Stimulated activated CD8-positive, alpha-beta memory T cell treated with anti-CD3 and anti-CD28 coated beads, Interleukin-2, amount 100 ng/mL, for 48 hours (primary cell): ENCODE measurements around the gene MLLT1.
A peak's percentile ranks its signal among the peaks of the same experiment; 100 is the strongest.

Experiments
- DNase-seq, 2 donors: peaks; one replicate each; pipeline ENCODE4 v3.0.0-alpha.2; 2020; ENCODE audit warnings: low read depth in 2 of 2

The MLLT1 gene

DNA sequence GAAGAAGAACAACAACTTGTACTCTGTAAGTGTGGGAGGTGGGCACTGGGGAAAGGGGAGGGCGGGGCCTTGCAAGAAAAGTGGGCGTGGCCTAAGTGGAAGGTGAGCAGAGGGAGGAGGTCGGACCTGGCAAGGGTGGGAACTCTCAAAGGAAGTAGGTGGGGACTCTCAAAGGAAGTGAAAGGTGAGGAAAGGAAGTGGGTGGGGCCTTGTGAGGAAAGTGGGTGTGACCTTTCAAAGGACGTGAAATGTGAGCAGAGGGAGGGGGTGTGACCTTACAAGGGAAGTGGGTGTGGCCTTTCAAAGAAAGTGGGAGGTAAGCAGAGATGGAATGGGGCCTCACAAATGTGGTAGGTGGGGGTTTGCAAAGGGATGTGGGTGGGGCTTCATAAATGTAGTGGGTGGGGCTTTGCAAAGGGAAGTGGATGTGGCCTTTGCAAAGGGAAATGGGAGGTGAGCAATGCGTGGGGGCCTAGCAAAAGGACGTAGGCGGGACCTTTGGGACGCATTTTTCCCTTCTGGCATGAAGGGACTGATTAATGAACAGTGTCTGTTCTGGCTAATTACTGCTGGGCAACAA, 118.4 kb downstream of the MLLT1 start:
- peak; percentile 9 to 18 for DNase-seq
